Left ventricle myocardium inferior (tissue), 1 donor: ENCODE measurements around the gene PLXNA3. TPM values are rescaled to one million over a fixed set of nuclear protein-coding genes. Genes with fewer than 3 reads are reported as not detected.

Experiments
- DNase-seq: peaks from one replicate; pipeline ENCODE4 v3.0.0-alpha.2; 2020
- H3K27ac ChIP-seq: fragments of 200-600 bp; replicated peaks from 2 replicates; pipeline ENCODE4 v1.8.0; 2021
- H3K27me3 ChIP-seq: fragments of 200-600 bp; 2 replicates; pipeline ENCODE4 v1.8.0; 2021; ENCODE audit warnings: low read depth
- H3K36me3 ChIP-seq: fragments of 200-600 bp; 2 replicates; pipeline ENCODE4 v1.8.0; 2021
- H3K4me1 ChIP-seq: fragments of 200-600 bp; 2 replicates; pipeline ENCODE4 v1.8.0; 2021
- H3K4me3 ChIP-seq: fragments of 200-600 bp; 2 replicates; pipeline ENCODE4 v1.8.0; 2021; ENCODE audit warnings: mild to moderate bottlenecking, moderate library complexity
- H3K9me3 ChIP-seq: fragments of 200-600 bp; replicated peaks from 2 replicates; pipeline ENCODE4 v1.8.0; 2021
- CTCF ChIP-seq: fragments of 200-600 bp; IDR thresholded peaks from 2 replicates; pipeline ENCODE4 v1.8.0; 2021; ENCODE audit warnings: antibody characterized with exemption, mild to moderate bottlenecking, borderline replicate concordance
- intact Hi-C: fragments of 100-400 bp; cut with micrococcal nuclease; formaldehyde crosslinking; loops from one replicate; pipeline ENCODE4 v1.11.0; 2022
- total RNA-seq: library from RNA; stranded (reverse); fragmentation: NEBNext Ultra II Directional; extraction: Animal tissue kit (Norgen Biotek cat#: 25700); gene quantifications from one replicate; pipeline ENCODE4 v1.2.1, GENCODE V29; 2021
- donor health status: DM: no; HTN: yes; CAD: no; lungs with severe emphysema.

PLXNA3 gene
- total RNA-seq, 1 donor from 2014 or later, result 16.6 TPM

- Histone ChIP-seq H3K4me3 (no peak overlapping the region), H3K36me3 (peaks cover 48% of the 10 kb centered on the region), H3K9me3 (no peaks in the 10 kb centered on the region), H3K27ac (no peak overlapping the region), H3K27me3 (no peaks in the 10 kb centered on the region), H3K4me1 (peaks cover 22% of the 10 kb centered on the region)
- intact Hi-C loops, result no loop called here
- no peak for DNase-seq
- no peak for TF ChIP-seq CTCF
These were observed 12.3 kb upstream of the PLXNA3 start for GRCh38 chrX:154445776-154446175.

- Histone ChIP-seq H3K4me3 (no peak overlapping the region), H3K36me3 (peaks cover 44% of the 10 kb centered on the region), H3K27me3 (no peaks in the 10 kb centered on the region), H3K9me3 (no peaks in the 10 kb centered on the region), H3K4me1 (peaks cover 22% of the 10 kb centered on the region), H3K27ac (no peak overlapping the region)
- intact Hi-C loops, result no loop called here
- DNase-seq, result no peak
- no peak for TF ChIP-seq CTCF
These were observed 11.7 kb upstream of the PLXNA3 start for GRCh38 chrX:154446430-154446829.

- intact Hi-C loops, result no loop called here
- Histone ChIP-seq H3K4me1 (peaks cover 20% of the 10 kb centered on the region), H3K27ac (no peak overlapping the region), H3K27me3 (no peaks in the 10 kb centered on the region), H3K36me3 (peaks cover 32% of the 10 kb centered on the region), H3K4me3 (no peak overlapping the region), H3K9me3 (no peaks in the 10 kb centered on the region)
- TF ChIP-seq CTCF, result no peak
- DNase-seq, result no peak
These were observed 9.6 kb upstream of the PLXNA3 start for GRCh38 chrX:154448484-154448883.

- no peaks in the 10 kb centered on the region for H3K27me3 ChIP-seq
- H3K36me3 ChIP-seq, result peaks cover 32% of the 10 kb centered on the region
- no peaks in the 10 kb centered on the region for H3K9me3 ChIP-seq
- H3K4me3 ChIP-seq, result no peak overlapping the region
- DNase-seq, result no peak
- no peak for TF ChIP-seq CTCF
- peaks cover 13% of the 10 kb centered on the region for H3K4me1 ChIP-seq
- intact Hi-C loops, result no loop called here
- no peak overlapping the region for H3K27ac ChIP-seq
These were observed 8.5 kb upstream of the PLXNA3 start for GRCh38 chrX:154449618-154450017.

GRCh38 chrX:154450312-154450711, 7.8 kb upstream of the PLXNA3 start:
- intact Hi-C loops, result no loop called here

More at GRCh38 chrX:154450312-154450711, 7.8 kb upstream of the PLXNA3 start:
- Histone ChIP-seq H3K27me3 (no peaks in the 10 kb centered on the region), H3K36me3 (peaks cover 32% of the 10 kb centered on the region), H3K4me3 (no peak overlapping the region), H3K27ac (no peak overlapping the region), H3K9me3 (no peaks in the 10 kb centered on the region), H3K4me1 (peaks cover 6% of the 10 kb centered on the region)
- no peak for DNase-seq
- TF ChIP-seq CTCF, result no peak
